ENCODE results near the gene ATF6B. TPM values are rescaled to one million over a fixed set of nuclear protein-coding genes. Genes with fewer than 3 reads are reported as not detected.

ATF6B gene
- total and polyA plus RNA-seq, 8 donors, result 70.7 to 95.8 (median 85.8) TPM

- peak overlapping the region; percentile 37 to 91 for H3K4me3 ChIP-seq
- peaks cover 0 to 21% of the 10 kb centered on the region in 2 donors for H3K36me3 ChIP-seq
- H3K9me3 ChIP-seq, result no peaks in the 10 kb centered on the region
- peaks cover 22 to 32% of the 10 kb centered on the region in 2 donors for H3K4me1 ChIP-seq
- TF ChIP-seq CTCF (IDR thresholded peaks at IDR 0.05), result no peak
- intact Hi-C loops (cut with DNase I), result no loop called here
- peak in 1 of 4 donors; percentile 64 for DNase-seq
- H3K27ac ChIP-seq, result peak overlapping the region; percentile 78 to 82
- peaks cover 0 to 4% of the 10 kb centered on the region in 2 donors for H3K27me3 ChIP-seq
- peak; percentile 55 for ATAC-seq
These were observed 1.4 kb upstream of the ATF6B start for GRCh38 chr6:32129297-32130088.

GRCh38 chr6:32128751-32129296 lies 778 bp upstream of the ATF6B start:
- ATAC-seq (no peak), DNase-seq (no peak)
- H3K4me3 ChIP-seq, result peak overlapping the region in 1 of 2 donors; percentile 91
- TF ChIP-seq CTCF (IDR thresholded peaks at IDR 0.05), result no peak
- H3K36me3 ChIP-seq, result peaks cover 0 to 28% of the 10 kb centered on the region in 2 donors
- intact Hi-C loops (cut with DNase I), result no loop called here
- H3K4me1 ChIP-seq, result peaks cover 22 to 32% of the 10 kb centered on the region in 2 donors
- H3K9me3 ChIP-seq, result no peaks in the 10 kb centered on the region
- peak overlapping the region; percentile 78 to 82 for H3K27ac ChIP-seq
- no peaks in the 10 kb centered on the region for H3K27me3 ChIP-seq

- DNase-seq (no peak), ATAC-seq (no peak)
- Histone ChIP-seq H3K9me3 (no peaks in the 10 kb centered on the region), H3K4me3 (peak overlapping the region; percentile 89 to 91), H3K27me3 (no peaks in the 10 kb centered on the region), H3K27ac (peak overlapping the region; percentile 82 to 86), H3K4me1 (peaks cover 22 to 32% of the 10 kb centered on the region in 2 donors), H3K36me3 (peaks cover 0 to 43% of the 10 kb centered on the region in 2 donors)
- no peak for TF ChIP-seq CTCF (IDR thresholded peaks at IDR 0.05)
- intact Hi-C loops (cut with DNase I), result no loop called here
These were observed 683 bp downstream of the ATF6B start for GRCh38 chr6:32127409-32127716.

- H3K27me3 ChIP-seq, result no peaks in the 10 kb centered on the region
- peaks cover 0 to 48% of the 10 kb centered on the region in 2 donors for H3K36me3 ChIP-seq
- no peak for DNase-seq
- H3K4me1 ChIP-seq, result peaks cover 22 to 32% of the 10 kb centered on the region in 2 donors
- H3K4me3 ChIP-seq, result peak overlapping the region; percentile 89 to 91
- intact Hi-C loops (cut with DNase I), result no loop called here
- no peaks in the 10 kb centered on the region for H3K9me3 ChIP-seq
- no peak for TF ChIP-seq CTCF (IDR thresholded peaks at IDR 0.05)
- H3K27ac ChIP-seq, result no peak overlapping the region
- ATAC-seq, result no peak
These were observed 1.2 kb downstream of the ATF6B start for GRCh38 chr6:32126880-32127279.

- no peak for ATAC-seq
- peaks cover 4 to 77% of the 10 kb centered on the region in 2 donors for H3K36me3 ChIP-seq
- H3K27me3 ChIP-seq, result no peaks in the 10 kb centered on the region
- H3K9me3 ChIP-seq, result no peaks in the 10 kb centered on the region
- no peak overlapping the region for H3K27ac ChIP-seq
- intact Hi-C loops (cut with DNase I), result no loop called here
- peaks cover 13 to 31% of the 10 kb centered on the region in 2 donors for H3K4me1 ChIP-seq
- no peak for TF ChIP-seq CTCF (IDR thresholded peaks at IDR 0.05)
- no peak for DNase-seq
- no peak overlapping the region for H3K4me3 ChIP-seq
These were observed 4.4 kb downstream of the ATF6B start for GRCh38 chr6:32123681-32124080.
